HG03196 (cell line): Measurements from ENCODE around the gene MPHOSPH10.
"Not testable (repeated sequence)": the region's sequence is repeated elsewhere in the genome, so short reads cannot be mapped to it uniquely, and the experiment has no call there.

Experiments used
- ATAC-seq: cut with Tn5 transposase; IDR thresholded peaks from one replicate; pipeline ENCODE4 v1.9.1; 2021; ENCODE audit not compliant: unreplicated experiment

The MPHOSPH10 gene

DNA sequence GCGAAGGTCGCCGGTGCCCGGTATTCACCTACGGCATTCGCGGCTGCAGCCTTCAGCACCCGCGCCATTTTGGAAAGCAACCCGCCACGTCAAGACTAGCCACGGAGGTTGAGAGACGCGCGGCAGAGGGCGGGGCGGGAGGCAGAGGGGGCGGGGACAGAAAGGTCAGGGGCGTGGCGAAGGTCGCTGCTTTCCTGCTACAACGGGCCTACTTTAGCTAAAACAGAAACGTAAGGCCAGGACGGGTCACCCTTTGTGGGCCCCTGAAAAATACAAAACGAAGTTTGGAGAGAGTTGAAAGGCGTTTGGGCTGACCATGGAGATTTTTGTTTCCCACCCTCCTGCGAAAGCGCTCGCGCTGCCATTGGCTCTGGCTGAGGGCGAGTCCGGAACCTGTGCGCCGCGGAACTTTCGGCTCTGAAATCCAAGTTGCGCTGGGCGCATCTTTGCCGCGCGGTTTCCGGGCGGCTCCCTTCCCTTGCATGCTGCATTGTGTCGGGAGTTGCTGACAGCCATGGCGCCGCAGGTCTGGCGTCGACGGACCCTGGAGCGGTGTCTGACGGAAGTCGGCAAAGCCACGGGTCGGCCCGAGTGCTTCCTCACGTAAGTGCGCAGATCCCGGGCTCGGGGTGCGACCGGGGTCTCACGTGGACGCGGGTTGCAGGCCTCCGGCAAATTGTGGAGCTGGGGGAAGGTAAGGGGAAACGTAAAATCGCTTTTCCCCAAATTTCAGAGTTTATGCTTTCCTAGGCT is at the start of gene MPHOSPH10, which contains the start of gene MCEE:
Gene MPHOSPH10, plus strand, starts transcription at position 483 of the 753 bp plus-strand sequence. Its CDS starts 32 bp downstream, at position 515.
Gene MCEE, minus strand, starts transcription at position 78 of the 753 bp plus-strand sequence. Its CDS starts 10 bp downstream, at position 68.
- peak; percentile 96 for ATAC-seq

GRCh38 chr2:71082402-71083252 is 47.8 kb upstream of the MPHOSPH10 start:
- ATAC-seq, result no peak

DNA sequence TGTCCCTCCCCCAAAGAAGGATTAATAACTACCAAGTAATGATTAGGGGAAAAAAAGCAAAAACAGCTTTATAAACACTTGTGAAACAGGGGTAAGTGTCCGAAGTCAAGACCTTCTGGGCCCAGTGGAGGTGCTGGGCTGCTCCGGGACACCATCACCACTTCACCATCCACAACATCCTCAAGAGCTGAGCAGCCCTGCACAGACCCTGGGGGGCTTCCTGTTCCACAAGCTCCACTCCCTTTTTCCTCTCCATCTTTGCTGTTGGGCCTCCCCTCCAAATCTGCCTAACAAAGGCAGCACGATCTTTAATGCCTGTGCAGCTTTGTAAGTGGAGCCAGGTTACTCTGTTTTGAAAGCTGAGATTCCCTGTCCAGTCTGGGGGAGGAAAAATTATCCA is 47.1 kb upstream of the MPHOSPH10 start:
- ATAC-seq, result not testable (repeated sequence)

GRCh38 chr2:71083752-71084312 is 46.6 kb upstream of the MPHOSPH10 start:
- not testable (repeated sequence) for ATAC-seq

DNA sequence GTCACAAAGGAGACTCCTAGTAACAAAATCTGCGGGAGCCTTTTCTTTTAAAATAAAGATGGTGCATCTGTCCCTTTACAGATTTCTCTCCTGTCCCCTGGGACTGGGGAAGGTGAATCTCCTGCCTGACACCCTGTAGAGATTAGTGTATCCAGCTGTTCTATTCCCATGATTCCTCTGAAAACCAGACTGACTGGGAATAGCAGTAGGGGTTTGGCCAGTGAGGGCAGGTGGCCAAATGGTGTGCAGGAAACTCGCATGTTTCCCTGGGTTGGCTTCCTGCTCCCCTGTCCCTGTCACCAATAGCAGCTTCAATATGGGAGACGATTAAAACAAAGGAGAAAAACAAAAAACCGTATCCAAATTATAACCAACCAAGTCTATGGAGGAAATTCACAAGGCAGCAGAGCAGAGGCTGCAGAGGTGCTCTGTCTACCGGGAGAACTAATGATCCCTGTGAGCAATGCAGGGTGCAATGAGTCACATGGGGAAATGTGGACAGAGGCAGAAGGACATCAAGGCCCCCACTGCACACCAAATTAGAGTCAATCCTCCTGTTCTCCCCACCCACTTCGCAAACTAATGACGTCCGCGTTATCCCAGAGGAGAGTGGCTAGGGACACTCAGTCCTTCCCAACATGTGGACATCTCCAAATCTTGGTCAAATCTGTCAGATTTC is 45.0 kb upstream of the MPHOSPH10 start:
- not testable (repeated sequence) for ATAC-seq

- ATAC-seq, result not testable (repeated sequence)
Measured at GRCh38 chr2:71089475-71089874, 41.0 kb upstream of the MPHOSPH10 start.

DNA sequence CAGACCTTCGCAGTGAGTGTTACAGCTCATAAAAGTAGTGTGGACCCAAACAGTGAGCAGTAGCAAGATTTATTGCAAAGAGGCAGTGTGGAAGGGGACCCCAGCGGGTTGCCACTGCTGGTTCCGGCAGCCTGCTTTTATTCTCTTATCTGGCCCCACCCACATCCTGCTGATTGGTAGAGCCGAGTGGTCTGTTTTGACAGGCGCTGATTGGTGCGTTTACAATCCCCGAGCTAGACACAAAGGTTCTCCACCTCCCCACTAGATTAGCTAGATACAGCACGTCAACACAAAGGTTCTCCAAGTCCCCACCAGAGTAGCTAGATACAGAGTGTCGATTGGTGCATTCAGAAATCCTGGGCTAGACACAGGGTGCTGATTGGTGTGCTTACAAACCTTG is 38.6 kb upstream of the MPHOSPH10 start:
- not testable (repeated sequence) for ATAC-seq

DNA sequence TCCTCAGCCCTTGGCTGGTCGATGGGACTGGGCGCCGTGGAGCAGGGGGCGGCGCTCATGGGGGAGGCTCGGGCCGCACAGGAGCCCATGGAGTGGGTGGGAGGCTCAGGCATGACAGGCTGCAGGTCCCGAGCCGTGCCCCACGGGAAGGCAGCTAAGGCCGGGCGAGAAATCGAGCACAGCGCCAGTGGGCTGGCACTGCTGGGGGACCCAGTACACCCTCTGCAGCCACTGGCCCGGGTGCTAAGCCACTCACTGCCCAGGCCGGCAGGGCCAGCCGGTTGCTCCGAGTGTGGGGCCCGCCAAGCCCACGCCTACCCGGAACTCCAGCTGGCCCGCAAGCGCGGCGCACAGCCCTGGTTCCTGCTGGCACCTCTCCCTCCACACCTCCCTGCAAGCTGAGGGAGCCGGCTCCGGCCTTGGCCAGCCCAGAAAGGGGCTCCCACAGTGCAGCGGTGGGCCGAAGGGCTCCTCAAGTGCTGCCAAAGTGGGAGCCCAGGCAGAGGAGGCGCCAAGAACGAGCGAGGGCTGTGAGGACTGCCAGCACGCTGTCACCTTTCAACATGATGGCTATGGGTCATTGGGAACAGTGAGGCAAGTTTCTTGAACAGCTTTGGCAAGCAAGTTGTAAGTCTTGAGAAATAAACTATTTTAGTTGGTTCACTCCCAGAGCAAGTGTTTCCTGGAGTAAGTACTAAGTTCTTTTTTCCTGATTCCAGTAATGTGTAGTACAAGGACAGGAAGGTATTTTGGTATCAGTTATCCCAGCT is 37.8 kb upstream of the MPHOSPH10 start:
- ATAC-seq, result not testable (repeated sequence)

GRCh38 chr2:71100195-71100964 is 30.1 kb upstream of the MPHOSPH10 start:
- ATAC-seq, result no peak

- ATAC-seq, result no peak
Measured at GRCh38 chr2:71101656-71102055, 28.8 kb upstream of the MPHOSPH10 start.

DNA sequence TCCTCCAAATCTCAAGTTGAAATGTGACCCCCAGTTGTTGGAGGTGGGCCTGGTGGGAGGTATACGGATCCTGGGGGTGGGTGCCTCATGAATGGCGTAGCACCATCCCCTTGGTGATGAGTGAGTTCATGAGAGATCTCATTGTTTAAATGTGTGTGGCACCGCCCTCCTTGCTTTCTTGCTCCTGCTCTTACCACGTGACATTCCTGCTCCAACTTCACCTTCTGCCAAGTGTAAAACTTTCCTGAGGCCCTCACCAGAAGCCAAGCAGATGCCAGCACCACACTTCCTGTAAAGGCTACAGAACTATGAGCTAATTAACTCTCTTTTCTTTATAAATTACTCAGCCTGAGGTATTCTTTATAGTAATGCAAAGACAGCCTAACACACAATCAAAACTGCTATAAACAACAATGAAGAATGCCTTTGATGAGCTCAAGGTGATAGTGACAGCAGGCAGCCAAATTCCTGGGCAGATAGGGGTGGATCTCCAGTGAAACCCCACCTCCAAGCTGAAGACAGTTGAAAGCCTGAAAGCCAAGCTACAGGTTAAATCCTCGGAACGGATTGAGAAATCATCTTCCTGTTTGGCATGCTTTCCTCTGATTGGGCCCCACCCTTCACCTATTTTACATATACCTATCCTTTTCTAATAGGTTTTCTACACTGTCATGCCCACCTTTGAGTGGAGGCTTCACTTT is 27.3 kb upstream of the MPHOSPH10 start:
- ATAC-seq, result no peak

- ATAC-seq, result no peak
Measured at GRCh38 chr2:71103809-71104208, 26.6 kb upstream of the MPHOSPH10 start.

DNA sequence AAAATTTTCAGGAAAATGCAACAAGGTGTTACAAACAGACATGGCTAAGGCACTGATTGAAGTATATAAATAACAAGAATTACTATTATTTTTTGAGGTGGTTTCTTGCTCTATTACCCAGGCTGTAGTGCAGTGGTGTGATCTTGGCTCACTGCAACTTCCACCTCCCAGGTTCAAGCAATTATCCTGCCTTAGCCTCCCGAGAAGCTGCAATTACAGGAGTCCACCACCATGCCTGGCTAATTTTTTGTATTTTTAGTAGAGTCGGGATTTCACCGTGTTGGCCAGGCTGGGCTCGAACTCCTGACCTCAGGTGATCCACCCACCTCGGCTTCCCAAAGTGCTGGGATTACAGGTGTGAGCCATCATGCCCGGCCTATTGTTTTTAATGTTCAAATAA is 24.0 kb upstream of the MPHOSPH10 start:
- not testable (repeated sequence) for ATAC-seq

- no peak for ATAC-seq
Measured at GRCh38 chr2:71108091-71108490, 22.3 kb upstream of the MPHOSPH10 start.

- ATAC-seq, result no peak
Measured at GRCh38 chr2:71113843-71114242, 16.6 kb upstream of the MPHOSPH10 start.

GRCh38 chr2:71117063-71117462 is 13.4 kb upstream of the MPHOSPH10 start:
- no peak for ATAC-seq

DNA sequence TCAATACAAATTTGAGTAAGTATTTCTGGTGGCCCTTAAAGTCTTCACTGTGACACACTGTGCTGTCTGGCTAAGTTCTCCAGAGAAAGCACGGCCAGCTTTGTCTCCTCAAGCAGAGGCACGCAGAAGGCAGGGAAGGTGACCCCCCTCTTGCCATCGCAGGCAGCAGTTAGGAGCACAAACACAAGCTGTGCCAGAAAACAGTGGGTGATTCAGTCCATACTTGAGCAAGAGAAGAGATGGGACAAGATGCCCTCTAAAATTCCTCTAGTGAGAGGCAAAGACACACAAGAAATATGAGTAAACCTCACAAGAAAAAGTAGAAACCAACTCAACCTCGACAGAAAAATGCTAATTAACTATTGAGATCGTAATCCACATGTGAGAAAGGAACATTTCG is 10.2 kb upstream of the MPHOSPH10 start:
- no peak for ATAC-seq

GRCh38 chr2:71121479-71121878 is 9.0 kb upstream of the MPHOSPH10 start:
- ATAC-seq, result no peak
